GM19023 (cell line): Measurements from ENCODE around the gene HIVEP3.
"Not testable (repeated sequence)": the region's sequence is repeated elsewhere in the genome, so short reads cannot be mapped to it uniquely, and the experiment has no call there.

Experiments used
- ATAC-seq: cut with Tn5 transposase; IDR thresholded peaks from one replicate; pipeline ENCODE4 v1.9.1; 2021; ENCODE audit warnings: mild to moderate bottlenecking, moderate library complexity; ENCODE audit not compliant: unreplicated experiment

The HIVEP3 gene

DNA sequence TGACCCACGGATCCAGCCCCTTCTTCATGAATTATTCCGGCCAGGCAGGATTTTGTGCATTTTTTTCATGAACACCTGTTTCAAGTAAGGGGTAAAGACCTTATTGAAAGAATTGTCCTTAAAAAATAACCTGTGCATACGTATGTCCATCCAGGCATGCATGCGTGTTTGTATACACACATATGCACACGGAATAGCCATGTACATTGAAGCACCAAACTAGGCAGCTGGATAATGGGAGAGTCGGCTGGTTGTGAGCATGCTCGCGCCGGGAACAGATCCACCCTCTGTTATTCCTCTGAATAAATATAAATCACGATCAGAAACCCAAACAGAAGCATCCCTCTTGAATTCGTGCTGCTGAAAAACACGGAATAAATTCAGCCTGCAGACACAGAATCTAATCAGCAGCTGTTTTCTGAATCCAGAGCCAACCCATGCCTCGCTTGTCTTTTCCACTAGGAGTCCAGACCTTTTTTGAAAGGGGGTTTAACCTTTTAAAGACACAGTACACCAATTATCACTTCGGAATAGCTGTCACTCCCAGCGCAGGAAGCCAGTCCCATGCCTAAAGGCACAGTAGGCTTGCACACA, at the start of gene HIVEP3:
Gene HIVEP3, minus strand, starts transcription at position 473 of the 594 bp plus-strand sequence.
- no peak for ATAC-seq

DNA sequence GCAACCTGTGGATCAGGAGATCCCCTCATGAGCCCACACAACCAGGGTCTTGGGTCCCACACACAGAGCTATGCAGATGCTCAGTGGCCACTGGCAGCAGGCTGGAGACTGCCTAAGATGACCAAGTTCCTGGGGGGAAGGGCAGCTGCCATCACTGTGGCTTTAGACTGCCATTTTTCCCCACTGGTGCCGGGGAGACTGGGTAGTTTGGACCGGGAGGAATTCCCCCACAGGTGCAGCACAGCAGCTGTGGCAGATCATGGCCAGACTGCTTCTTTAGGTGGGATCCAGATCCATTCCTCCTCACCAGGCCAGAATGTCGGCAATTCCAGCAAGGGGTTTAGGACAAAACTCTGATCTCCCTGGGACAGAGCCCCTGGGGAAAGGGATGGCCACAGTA, 45.7 kb upstream of the HIVEP3 start:
- no peak for ATAC-seq

DNA sequence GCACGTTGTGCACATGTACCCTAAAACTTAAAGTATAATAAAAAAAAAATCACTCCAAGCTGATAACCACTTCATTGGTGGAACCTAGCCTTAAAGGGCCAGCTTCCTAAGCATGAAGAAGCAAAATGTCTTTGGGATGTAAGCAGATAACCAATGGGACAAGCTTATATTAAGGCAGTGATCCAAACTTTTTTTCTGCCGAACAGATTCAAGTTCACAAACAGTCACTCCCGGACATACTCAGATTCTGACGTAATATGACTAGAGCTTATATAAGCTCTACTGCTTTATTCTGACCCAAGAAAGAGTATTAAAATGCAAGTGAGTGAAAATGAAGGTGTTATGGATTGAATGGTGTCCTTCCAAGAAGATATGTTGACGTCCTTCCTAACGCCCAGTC, 44.9 kb upstream of the HIVEP3 start:
- ATAC-seq: no peak

DNA sequence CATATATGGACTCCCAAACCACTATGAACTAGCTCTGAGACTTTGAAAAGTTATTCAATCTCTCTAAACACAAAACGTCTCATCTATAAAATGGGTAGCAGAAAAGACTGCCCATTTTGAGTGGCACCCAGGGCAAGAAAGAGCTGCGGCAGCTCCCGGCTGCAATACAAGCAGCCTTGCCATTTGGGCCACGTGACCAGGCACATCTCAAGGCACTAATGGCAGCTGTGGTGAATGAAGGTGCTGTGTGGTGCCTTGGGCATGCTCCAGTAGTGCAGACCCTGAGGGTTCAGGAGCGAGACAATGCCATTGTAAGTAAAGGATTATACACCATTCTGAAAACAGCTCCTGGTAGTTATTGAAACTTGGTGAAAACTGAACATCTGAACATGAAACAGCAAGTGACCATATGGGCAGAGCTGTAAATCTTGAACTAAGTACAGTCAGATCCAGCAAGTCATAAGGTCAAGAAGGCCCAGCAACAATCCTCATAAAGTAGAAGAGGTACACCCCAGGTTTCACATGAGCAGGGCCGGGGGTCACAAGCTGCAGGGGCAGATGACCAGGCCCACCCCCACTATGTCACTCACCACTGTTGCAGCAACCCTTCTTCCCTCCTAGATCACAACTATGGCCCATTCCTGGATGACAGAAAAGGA, 39.4 kb upstream of the HIVEP3 start:
- no peak for ATAC-seq

GRCh38 chr1:41957568-41957967, 38.8 kb upstream of the HIVEP3 start:
- ATAC-seq: no peak

DNA sequence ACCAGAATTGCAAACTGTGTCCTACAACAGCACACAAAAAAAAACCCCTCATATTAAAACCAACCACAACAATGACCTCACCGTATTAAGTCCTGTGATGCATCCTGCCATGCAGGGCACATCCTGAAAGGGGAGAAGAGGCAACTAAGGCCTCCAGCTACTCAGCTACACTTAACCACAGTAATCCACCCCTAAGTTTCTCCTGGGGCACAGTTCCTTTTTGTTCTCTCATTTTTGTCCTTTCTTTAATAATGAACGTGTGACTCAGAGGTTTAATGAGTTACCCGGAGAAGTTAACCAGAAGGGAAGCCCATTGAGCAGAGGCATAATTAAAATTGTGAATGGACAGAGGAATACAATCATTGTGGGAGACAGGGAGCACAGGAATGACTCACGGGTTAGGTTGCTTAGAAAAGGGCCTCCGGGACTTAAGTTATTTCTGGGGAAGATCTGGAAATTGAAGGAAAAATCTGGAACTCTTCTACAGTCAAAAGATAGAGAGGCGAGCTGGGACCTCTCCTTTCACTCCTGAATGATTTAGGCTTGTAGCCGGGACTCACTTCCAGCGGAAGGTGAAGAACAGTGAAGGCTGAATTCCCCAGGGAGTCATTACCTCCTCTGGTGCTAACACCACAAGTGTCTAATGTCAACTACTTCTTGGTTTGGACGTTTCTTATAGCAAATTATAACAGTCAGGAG, 36.9 kb upstream of the HIVEP3 start:
- ATAC-seq: no peak

DNA sequence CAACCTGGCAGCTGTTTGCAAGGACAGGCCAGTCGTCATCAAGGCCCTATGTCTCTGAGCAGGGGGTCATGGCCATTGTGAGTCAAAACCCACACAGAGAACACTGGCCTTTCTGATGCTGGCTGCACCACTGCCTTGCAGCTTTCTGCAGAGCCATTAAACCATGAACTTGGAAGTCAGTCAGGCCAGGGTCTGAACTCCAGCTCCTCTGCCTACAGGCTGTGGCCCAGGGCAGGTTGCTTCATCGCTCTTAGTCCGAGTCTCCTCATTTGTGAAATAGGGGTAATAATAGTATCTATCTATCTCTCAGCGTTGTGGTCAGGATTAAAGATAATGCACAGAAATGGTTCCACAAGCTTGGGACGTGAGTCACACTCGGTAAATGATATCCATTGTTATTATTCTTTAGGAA, 35.8 kb upstream of the HIVEP3 start:
- no peak for ATAC-seq

DNA sequence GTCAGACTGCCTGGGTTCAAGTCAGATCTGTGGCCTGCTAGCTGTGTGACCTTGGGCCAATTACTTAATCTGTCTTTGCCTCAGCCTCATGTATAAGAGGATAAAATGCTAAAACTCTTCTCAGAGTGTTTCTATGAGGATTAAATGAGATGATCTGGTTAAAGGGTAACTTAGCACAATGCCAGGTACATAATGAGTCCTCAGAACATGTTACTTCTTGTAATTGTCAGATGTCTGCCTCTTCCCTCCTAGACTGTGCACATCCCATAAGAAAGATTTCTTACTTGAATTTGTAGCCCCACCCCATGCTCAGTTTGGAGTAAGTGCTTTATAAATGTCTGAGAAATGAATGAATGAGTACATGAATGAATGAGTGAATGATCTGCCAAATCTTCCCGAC, 34.6 kb upstream of the HIVEP3 start:
- no peak for ATAC-seq

DNA sequence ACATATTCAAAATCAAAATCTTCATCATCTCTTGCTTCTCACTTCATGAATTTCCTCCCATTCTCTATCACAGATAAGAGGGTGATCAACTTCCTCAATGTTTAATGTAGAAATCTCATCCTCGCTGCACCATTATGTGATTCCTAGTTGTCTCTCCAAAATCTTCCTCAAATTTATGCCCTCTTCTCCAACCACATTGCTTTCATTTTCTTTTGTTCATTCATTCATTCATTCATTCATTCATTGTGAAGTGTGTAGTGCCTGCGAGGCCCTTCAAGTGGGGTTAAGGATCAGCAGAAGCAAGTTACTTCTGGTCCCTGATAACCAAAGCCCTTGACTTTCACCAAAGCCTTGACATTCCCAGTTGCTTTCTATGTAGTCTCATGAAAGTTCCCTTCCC, 33.5 kb upstream of the HIVEP3 start:
- no peak for ATAC-seq

DNA sequence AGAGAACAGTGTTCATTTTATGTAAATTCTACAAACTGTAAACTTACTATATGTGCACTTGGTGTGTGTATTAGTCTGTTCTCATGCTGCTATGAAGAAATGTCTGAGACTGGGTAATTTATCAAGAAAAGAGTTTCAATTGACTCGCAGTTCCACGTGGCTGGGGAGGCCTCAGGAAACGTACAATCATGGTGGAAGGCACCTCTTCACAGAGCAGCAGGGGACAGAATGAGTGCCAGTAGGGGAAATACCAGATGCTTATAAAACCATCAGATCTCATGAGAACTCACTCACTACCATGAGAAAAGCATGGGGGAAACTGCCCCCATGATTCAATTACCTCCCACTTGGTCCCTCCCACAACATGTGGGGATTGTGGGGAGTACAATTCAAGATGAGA, 32.8 kb upstream of the HIVEP3 start:
- ATAC-seq: not testable (repeated sequence)

DNA sequence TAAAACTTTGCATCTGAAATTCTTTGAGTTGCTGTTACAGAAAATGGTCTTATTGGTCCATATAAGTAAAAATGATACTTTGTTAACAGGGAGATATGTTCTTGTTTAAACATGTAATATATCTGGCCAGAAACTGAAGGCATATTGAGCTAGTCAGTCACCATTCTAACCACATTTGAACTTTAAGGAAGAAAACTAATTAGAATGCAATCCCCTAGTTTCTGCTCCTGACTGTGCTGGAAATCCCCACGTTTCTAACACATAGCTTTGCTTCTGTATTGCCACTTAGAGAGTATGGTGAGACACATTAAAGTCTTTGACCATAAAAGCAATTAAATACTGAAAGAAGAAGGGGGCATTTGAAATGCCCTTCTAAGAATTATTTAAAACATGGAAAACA, 32.1 kb upstream of the HIVEP3 start:
- no peak for ATAC-seq

DNA sequence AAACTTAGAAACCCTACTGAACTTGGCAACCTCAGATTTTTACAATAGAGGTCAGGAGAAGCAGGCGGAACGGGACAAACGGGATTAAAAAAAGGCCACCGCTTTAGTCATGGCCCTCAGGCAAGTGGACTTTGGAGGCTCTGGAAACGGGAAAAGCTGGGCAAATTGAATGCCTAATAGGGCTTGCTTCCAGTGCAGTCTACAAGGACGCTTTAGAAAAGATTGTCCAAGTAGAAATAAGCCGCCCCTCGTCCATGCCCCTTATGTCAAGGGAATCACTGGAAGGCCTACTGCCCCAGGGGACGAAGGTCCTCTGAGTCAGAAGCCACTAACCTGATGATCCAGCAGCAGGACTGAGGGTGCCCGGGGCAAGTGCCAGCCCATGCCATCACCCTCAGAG, 27.2 kb upstream of the HIVEP3 start:
- not testable (repeated sequence) for ATAC-seq

GRCh38 chr1:41943717-41944116, 25.0 kb upstream of the HIVEP3 start:
- no peak for ATAC-seq

DNA sequence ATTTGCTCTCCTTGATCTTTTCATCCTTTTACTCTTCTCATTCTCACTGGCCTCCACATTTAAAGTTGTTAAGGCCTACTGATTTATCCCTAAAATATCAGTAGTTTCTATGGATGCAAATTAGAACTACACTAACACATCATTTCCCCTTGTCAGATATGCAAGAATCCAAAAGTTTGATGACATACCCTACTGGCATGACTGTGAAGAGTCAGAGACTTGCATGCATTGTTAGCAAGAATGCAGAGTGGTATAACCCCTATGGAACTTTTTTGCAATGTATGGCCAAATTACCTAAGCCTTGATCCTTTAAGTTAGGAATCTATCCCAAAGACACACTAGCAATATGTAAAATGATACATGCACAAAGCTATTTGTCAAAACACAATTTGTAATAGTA, 23.6 kb upstream of the HIVEP3 start:
- no peak for ATAC-seq

DNA sequence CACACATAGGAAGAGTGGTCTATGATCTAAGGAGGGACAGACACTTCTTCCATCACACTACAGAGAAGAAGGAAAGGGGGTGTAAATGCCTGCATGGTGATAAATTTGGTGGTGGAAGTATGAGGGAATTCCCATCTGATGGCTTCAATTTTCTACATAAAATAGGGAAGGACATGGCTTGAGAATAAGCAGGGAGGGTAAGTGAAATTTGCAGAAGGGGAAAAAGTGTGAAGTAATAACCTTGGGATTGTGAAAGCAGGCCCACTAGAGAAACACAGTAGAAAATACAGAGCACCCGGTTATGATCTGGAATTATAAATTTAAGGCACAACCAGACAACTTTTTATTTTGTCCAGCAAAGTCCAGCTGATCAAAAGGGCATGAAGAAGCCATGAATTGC, 22.7 kb upstream of the HIVEP3 start:
- no peak for ATAC-seq

GRCh38 chr1:41939194-41939593, 20.5 kb upstream of the HIVEP3 start:
- no peak for ATAC-seq

GRCh38 chr1:41936107-41936506, 17.4 kb upstream of the HIVEP3 start:
- no peak for ATAC-seq

- no peak for ATAC-seq
Measured at GRCh38 chr1:41935226-41935625, 16.5 kb upstream of the HIVEP3 start.

DNA sequence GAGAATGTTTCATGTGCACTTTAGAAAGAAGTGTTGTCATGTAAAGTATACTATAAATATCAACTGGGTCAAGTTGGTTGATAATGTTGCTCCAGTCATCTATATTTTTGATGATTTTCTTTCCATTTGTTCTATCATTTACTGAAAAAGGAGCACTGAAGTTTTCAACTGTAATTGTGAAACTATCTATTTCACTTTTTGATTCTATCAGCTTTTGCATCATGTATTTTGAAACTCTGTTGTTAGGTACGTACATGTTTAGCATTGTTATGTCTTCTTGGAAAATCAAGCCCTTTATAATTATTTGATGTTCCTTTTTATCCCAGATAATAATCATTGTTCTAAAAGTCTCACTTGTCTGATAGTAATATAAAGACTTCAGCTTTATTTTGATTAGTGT, 14.4 kb upstream of the HIVEP3 start:
- ATAC-seq: no peak

DNA sequence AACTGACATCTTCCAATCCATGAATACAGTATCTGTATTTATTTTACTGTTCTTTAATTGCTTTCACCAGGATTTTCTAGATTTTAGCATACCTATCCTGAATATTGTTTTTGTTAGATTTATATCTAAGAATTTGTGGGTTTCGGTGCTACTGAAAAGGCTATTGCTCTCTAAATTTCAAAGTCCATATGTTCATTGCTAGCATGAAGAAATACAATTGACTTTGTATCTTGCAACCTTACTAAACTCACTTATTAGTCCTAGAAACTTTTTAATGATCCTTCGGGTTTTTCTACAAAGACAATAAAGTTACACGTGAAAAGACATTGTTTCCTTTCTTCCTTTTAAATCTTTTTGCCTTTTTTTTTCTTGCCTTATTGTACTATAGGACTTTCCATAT, 12.9 kb upstream of the HIVEP3 start:
- ATAC-seq: no peak

- no peak for ATAC-seq
Measured at GRCh38 chr1:41927118-41927517, 8.4 kb upstream of the HIVEP3 start.

DNA sequence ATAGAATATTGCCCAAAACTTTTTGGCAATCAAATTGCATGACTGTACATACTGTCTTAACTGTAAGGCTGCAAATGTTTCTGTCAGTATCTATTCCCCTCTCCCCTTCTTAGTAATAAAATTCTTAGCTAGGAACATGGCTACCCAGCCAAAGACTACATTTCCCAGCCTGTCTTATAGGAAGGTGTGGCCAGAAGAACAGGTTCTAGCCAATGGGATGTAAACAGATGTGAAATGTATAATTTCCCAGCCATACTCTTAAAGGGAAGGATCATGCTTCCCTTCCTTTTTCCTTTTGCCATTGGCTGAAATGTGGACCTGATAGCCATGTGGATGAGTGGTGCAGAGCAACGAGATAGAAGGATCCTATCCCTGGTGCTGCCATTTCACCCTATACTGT, 7.0 kb upstream of the HIVEP3 start:
- no peak for ATAC-seq
